Inflammatory macrophage (primary cell): ENCODE data around the gene DAAM2.

Experiments used
- DNase-seq, 2 donors: peaks; one replicate each; pipeline ENCODE4 v3.0.0-alpha.2; 2020 to 2022

The DAAM2 gene

DNA sequence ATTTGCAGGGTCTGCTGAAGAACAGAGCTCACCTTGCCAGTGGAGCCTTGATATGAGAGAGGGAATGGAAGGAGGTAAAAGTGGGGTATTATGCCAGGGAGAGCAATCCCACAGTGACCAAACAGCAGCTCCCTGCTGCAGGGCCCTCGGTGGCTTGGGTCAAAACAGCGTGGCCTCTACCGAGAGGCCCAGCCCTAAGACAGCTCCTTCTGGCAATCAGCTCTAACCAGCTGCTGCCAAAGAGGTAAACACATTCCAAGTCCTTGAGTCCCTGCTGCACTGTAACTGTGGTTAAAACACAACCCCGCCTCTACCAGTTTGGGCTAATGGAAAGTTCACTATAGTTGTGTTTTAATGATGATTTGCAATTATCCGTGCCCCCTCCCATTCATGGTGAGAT, 1.4 kb upstream of the DAAM2 start:
- no peak for DNase-seq

DNA sequence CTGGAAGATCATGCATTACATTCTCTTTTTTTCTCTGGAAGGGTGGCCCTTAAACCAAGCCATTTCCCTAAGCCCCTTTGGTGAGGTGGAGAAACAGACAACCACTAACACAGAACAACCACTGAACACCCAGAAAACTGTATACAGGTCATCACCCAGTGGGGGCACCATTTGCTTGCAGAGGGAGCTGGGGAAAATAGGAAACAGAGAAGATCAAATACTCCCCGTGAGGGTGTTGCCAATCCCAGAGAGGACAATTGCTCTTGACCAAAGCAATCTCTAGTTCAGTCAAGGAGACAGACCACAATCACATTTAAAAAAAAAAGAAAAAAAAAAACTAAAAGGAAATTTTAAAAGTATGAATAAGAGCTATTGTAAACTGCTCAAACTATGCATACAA, 865 bp upstream of the DAAM2 start:
- DNase-seq: no peak

DNA sequence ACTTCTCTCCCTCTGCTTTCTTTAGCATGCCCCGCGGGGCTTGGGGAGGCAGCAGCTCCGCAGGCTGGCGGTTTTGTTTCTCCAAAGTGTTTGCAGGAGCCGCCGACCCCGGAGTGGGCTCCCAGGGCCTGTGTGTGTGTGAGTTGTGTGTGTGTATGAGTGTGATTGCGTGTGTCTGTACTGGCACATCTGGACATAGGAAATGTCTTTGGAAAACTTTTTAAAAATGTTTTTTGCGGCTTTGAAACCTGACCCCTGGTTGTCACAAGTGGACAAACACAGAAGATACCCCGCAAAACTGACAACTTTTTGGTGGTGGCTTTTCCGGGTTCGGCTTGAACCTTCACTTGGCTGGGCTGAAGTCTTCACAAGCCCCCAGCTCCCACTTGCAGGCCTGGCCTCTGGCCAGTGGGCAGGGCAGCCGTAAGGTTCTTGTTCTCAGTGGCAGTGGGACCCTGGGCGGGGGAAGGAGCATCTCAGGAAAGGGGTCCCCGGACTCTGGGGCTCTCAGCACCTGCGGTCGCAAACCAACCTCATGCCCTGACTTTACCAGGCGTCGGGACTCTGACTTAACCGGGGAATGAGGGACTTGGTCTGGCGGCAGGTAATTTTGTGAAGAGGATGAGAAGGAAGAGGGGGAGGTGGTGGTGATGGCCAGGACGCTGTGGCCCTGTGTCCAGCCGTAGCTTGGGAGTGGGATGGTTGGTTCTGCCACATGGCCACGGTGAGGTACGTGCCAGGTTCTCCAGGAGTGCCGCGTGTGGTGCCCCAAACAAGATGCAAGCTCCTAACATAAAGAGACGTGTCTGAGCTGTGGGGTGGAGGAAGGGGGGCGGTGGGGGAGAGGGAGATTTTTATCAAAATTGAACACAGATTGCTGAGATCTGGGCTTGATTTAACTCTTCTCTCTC, 619 bp downstream of the DAAM2 start:
- DNase-seq: no peak

DNA sequence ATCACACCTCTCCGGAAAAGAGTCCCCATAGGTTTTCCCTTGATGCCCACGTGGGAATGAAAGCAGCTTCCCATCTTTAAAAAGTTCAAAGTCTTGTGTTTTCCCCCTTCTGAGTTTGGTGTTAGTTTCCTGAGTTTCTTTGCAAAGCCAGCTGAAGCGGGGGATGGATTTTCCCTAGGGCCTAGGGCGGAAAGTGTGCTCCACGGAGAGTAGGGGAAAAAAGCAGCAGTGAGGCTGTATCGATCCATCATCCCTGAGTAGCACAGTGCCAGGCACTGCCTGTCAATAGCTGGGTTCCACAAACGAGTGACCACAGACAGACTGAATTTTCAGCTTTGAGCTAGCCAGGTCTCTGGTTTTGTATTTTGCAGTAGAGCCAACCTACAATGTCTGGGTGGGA, 1.3 kb downstream of the DAAM2 start:
- DNase-seq: no peak

DNA sequence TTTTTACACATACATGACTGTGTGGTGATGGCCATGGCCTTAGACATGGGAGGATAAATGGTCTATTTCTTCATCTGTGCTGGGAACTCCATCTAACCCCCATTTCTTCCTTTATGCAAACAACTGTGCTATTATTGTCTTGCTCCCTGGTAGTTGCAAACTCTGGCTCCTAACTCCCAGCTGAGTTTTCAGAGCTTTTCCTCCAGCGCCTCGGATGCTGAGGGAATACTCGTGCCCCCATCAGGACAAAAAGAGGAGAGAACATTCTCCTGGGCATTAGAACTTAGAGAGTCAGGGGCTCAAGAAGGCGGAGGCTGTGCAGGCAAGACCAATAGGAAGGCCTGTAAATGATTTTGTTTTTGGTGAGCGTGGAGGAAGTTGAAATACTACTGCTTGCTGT, 2.1 kb downstream of the DAAM2 start:
- DNase-seq: no peak

DNA sequence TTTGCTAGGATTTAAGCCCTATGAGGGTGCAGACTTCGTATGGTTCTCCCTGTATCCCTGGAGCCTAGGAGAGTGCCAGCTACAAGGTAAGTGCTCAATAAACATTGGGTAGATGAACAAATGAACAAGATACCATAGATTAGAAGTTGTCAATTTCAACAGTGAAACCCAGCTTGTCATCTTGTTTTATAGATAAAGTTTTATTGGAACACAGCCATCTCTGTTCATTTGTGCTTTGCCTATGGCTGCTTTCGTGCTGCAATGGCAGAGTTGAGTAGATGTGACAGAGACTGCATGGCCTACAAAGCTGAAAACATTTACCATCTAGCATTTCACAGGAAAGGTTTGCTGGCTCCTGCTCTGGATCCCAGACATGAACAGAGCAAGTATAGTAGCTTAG, 5.6 kb downstream of the DAAM2 start:
- DNase-seq: no peak

DNA sequence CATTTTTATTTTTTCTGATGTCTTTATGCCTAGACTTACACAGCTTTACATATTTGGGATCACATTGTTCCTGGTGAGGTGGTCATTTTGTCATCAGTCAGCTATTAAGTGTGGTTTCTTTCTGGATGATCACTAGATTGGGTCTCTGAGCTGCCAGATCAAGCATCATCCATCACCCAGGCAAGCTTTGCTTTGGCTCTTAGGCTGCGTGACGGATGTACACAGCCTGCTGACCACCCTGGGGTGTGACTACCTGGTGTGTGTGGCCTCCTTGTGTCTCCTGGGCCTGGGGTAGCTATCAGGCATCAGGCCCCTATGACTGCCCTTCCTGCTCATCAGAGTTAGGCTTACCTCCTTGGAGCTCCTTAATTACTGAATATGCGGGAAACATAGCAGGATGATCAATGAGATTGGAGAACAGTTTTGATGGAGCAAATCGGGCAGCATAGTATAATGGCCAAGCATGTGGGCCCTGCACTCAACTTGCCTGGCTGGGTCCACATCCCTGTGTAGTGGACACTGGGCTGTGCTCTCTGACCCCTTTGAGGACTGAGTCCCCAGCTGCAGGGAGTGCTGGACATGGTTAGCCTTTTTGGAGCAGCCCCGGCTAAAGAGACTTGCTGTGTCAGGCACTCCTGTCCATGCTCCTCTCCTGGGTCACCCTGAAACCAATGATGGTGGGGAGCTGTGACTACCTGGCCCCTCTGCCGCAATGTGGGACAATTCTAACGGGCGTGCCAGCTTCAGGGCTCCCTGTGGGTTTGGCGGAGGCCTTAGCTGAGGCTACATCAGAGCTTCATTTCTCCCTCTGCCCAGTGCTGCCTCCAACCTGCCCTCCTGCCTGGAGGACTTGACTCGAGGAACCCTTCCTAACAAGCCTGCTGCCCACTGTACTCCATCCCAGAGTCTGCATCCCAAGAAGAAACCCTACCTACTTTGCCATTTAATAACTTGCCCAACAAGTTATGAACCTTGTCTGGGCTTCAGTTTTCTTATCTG, 8.2 kb downstream of the DAAM2 start:
- no peak for DNase-seq

DNA sequence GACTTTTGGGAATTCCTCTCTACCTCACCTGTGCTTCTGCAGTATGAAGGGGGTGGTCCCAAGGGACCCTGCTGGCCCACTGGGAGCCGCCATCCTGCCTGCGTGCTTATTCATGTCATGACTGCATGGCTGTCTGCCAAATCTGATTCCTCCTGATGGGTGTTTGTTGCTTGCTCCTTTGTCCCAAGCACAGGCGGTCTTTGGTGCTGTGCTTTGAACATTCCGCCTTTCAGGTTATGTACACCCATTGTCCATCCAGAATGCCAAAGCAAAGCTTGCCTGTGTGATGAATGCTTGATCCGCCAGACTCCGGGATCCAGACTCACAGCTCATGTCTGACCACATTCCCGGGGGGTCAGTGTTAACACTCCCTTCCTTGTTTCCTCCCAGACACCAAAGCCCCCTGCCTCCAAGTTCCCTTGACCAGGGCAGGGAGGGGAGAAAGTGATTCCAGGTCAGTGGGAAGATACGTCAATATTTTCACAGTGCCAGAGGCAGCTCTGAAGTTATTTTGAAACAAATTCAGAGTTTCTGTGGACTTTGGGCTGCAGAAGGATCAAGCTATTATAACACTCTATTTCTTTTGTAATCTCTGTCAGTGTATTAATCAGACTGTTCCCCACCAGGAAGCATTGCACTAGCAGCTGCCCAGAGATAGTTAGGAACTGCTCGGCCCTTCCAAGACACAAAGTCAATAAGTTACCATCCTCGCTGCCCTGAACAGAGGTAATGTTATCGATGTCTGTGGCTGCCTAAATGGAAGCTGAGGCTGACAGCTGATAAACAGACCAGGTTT, 9.5 kb downstream of the DAAM2 start:
- DNase-seq: no peak

DNA sequence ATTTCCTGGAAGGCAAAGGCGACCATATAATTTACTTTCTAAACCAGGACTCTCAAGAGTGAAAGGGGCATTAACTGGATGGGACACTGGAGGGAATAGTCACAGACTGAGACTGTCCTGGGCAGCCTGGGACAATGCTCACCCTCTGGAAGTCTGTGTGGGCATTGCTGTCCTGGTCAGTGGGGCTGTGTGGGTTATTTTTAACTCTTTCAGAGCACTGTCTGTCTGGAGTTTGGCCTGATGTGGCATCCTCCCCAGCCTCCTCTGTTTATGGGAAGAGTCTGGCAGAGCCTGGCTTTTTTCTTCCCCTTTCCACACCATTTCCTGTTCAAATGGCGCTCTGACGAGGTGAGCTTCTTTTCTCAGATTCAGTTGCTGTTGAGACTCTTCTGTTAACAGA, 11.7 kb downstream of the DAAM2 start:
- DNase-seq: no peak

DNA sequence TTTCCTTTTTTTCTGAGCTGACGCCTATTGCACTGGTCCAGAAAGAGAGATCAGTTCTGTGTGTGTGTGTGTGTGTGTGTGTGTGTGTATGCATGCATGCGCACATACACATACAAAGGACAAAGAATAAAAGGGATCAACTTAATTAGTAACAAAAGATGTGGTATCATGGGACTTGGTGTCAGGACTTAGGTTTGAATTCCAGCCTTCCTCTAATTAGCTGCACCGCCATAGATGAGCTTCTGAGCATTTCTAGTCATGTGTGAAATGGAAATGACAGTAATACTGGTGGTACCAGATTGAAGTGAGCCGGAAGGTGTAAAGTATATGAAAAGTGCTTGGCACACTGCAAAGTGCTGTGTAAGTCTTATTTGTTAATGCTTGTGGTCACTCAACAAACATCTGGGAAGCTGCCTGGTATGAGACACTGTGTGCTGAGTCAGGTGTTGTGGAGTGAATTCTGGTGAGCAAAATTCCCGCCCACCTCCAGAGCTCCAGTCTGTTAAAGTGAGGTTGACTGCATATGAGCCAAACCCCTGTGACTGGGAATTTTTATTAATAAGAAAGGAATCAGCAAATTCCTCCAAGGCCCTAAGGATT, 12.4 kb downstream of the DAAM2 start:
- no peak for DNase-seq

DNA sequence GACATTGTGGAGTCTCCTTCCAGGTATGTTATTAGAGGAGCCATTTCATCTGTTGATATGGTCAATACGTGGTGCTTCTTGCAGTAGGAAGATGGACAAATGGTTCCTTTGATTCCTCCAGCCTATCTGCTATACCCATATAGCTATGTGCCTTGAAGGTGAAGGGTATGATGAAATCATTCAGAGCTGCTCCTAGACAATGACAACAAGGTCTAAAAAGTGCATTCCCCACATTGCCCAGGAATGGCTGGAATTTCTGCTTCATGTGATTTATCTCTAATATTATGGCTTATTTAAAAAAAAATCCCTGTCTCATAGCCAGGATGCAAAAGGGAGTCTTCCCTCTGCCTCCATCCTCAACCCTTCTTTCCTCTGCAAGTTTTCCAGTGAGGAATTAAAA, 14.1 kb downstream of the DAAM2 start:
- DNase-seq: no peak

DNA sequence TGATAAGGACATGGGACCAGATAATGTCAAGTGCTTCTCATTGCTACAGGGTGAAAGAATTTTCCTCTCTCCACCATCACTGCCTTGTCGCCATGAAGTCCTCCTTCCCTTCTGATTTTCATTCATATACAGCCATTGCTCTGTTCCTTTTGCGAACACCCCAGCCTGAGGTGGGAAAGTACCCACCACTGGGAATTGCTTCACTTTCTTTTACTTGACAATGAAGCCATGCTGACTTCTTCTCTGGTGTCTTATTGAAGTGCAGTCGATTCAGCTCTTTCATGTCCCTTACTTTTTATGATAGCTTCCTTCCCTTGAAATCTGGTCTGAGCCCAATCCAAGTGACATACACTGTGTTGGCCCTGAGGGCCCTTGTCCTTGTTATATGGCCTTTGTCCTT, 16.2 kb downstream of the DAAM2 start:
- DNase-seq: no peak

DNA sequence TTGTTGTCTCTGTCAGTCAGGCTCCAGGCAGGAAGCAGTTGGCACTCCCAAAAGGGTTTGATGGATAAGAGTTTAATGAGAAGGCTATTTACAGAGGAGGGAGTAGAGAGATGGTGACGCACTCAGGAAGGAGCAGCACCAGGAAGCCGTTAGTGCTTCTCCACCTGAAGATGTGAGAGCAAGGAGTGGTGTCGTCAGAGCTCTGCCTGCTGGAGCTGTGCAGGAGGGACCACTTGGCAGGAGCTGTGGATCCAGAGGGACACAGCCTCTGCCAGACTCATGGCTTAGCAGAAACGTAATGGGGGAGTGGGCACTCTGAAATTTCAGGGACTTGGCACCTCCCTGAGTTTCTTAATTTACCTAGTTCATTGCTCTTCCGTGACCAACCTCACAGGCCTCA, 16.8 kb downstream of the DAAM2 start:
- DNase-seq: no peak

DNA sequence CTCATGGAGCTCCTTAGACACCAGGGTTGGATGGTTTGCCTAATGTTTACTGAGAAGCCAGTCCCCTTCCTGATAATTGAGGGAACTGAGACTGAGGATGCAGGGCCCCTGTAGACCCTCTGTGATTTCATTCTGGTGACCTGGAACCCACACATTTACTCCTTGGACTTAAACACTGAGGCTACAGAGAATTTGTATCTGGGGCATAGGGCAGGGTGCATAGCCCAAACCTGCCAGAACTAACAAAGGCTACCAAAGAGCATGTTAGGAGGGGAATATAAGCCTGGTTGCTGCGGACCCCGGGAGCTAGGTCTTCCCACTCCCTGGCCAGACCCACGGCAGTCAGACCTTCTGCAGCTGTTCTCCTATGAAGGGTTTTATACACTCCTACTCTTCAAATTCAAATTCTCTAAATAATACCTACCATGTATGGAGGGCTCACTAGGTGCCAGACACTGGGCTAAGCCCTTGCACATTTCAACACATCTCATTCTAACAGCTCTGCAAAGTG, 19.7 kb downstream of the DAAM2 start:
- no peak for DNase-seq

DNA sequence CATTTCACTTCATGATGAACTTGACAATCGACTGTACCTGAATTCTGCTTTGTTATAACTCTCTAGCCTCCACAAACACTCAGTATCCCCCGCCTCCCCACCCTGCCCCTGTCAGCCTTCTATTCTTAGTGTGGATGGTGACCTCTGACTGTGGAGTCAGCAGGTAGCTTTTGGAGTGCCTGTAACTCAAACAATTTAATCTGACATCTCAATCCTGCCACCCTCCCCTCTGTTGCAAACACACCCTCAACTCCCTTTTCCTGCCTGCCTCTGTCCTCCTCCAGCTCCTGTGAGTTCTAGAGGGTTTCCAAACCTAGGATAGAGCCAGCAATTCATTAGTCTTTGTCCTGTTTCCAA, 20.3 kb downstream of the DAAM2 start:
- no peak for DNase-seq

DNA sequence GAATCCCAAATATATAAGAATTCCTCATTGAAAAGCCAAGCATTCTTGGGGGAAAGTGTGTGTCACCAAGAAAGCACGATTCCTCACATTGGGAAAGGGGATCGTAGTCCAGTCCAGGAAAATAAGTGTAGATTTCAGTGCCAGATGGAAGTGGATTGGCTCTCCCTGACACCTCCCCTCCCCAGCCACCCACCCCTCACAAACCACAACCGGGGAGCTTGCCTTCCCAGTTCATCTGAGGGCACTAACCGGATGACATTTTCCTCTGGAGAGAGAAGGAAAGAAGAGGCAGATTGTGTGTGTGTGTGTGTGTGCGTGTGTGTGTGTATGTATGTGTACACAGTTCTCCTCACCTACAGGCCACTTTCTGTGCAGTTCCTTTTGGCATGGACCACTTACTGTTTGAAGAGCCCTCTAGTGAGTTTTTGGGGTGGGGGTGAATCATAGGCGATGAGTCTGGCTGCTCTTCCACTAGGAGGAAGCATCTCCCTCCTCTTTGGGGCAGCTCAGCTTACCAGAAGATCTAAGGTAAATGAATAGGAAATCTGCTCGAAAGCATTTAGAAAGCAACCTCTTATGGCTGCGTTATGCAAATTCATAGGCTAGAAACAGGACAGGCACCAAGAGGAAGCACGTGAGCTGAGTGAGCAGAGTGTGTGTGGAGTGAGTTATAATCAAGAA, 20.8 kb downstream of the DAAM2 start:
- DNase-seq: no peak

DNA sequence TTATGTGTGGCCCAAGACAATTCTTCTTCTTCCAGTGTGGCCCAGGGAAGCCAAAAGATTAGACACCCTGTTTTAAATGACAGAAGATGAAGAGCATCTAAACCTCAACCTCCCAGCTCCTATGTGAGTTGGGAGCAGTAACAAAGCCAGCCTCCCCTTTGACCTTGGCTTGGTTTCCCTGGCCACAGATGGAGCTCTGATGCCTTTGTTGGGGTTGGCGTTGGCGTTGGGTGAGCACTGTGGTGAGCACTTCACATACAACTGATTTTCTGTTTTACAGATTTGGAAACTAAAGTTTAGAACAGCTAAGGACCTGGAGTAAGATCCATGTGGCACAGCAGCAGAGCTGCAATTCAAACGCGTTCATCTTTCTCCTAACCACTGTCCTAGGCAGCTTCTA, 22.1 kb downstream of the DAAM2 start:
- DNase-seq: no peak

DNA sequence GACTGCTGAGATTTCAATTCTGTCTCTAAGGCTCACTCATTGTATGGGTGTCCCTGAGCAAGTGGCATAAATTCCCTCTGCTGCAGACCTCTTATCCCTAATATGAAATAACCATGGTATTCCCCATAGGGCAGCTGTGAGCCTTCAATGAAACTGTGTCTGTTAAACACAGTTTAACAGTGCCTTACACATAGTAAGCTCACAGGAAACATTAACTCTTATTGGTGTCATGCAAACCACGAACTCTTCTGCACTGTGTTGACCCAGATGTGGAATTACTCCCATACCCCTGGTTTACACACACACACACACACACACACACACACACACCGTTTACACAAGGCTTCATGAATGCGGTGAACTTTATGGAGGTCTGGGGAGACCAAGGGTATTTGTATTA, 23.2 kb downstream of the DAAM2 start:
- DNase-seq: no peak

DNA sequence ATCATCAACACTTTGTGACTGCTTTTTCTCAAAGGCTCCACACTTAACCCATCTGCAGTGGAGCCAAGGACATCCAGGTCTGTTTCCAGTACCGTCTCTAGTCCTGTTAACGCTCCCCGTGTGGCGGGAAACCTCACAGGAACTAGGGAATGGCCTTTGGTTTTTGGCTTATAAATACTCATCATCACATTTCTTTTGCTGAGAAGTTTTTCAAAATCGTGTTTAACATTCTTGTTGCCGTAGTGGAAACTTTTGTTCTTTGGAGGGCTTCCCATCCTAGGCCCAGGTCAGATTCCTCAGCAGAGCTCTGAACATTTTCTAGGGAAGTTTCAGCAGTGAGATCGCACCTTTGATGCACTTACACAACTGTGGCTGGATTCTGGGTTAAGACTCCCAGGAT, 24.6 kb downstream of the DAAM2 start:
- DNase-seq: no peak

DNA sequence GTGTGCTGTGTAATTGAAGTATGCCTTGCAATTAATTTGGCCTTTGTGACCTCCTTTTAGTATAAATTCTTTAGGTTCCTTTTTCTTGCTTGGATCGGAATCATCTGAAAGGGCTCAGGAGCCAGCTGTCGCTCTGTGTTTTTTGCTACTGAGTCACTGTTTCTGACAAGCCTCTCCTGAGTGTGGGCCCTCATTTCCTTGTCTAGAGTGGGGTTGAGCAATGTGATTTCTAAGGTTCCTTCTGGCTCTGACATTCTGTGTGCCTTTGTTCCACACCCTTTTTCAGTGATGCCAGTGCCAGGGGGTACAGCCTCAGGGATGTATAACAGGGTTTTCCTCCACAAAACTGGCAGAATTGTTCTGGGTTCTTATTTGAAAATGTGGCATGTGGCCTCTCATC, 26.5 kb downstream of the DAAM2 start:
- peak; percentile 18 to 43 for DNase-seq

DNA sequence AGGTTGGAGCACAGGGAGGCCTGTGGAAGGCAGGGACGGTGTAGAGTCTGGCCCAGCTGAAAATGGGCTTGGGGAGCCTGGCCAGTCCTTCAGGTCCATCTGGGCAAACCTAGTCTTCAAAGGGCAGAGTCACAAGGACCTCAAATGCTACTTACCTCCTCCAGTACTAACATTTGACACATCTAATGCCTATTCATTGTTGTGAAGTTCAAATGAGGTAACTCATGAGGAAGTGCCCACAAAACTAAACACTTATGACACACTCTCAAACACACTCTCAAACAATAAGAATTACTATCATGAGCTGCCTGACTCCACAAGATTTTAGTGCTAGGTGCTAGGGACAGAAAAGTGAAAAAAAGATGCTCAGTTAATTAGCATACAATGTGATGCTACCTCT, 27.1 kb downstream of the DAAM2 start:
- peak in 1 of 2 donors; percentile 5 for DNase-seq

DNA sequence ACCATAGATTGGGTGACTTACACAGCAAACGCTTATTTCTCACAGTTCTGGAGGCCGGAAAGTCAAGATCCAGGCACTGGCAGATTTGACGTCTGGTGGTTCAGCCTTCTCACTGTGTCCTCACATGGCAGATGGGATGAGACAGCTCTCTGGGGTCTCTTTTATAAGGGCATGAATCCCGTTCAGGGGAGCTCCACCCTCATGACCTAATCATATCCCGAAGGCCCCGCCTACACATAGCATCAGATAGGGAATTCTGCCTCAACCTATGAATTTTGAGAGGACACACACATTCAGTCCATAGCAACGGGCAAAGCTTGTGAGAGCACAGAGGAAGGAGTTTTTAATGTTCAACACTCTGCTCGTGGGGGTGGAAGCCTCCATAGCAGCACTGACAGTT, 27.5 kb downstream of the DAAM2 start:
- DNase-seq: no peak
